HCT116 (cell line): ENCODE results near the gene CCT8. TPM values are rescaled to one million over a fixed set of nuclear protein-coding genes. Genes with fewer than 3 reads are reported as not detected.

Source experiments
- ATAC-seq: fragments of 200-7000 bp; cut with Tn5 transposase; 2 replicates; pipeline ENCODE4 v1.9.1; 2020; ENCODE audit warnings: mild to moderate bottlenecking, moderate library complexity
- BruUV-seq: library from RNA; stranded (reverse); fragments of 400-500 nt; replicated peaks from 2 replicates; lab custom pipeline; 2021; lab: Mats Ljungman, UMichigan
- CTCF ChIA-PET: fragments of 300-600 bp; sonication (Branson Sonifier 250); formaldehyde crosslinking; loops from one replicate; lab custom pipeline; 2021; ENCODE audit warnings: antibody characterized with exemption; lab: Charles Lee
- POLR2A ChIA-PET: fragments of 300-600, 350-600 bp; sonication (Branson Sonifier 250); formaldehyde crosslinking; loops from one replicate; lab custom pipeline; 2021; ENCODE audit warnings: antibody characterized with exemption; lab: Charles Lee
- RAD21 ChIA-PET, 2 experiments: fragments of 300-600 bp; sonication (Branson Sonifier 250); formaldehyde crosslinking; loops; one replicate each; lab custom pipeline; 2023; ENCODE audit warnings: low total read pairs in 2 of 2; ENCODE audit not compliant: uncharacterized antibody in 2 of 2, unreplicated experiment in 2 of 2, low non-redundant PET in 1 of 2; lab: Charles Lee
- DNase-seq: peaks from one replicate; pipeline ENCODE4 v3.0.0-alpha.2; 2010; ENCODE audit warnings: low read depth, low spot score
- H2AFZ ChIP-seq: fragments of 200-600 bp; shearing (Covaris generic), sonication (generic); 2 replicates; pipeline ENCODE4 v1.6.1; 2017; ENCODE audit warnings: low read depth, mixed run types, mixed read lengths, antibody characterized with exemption, low read length; ENCODE audit not compliant: poor library complexity, severe bottlenecking
- H3K27ac ChIP-seq: 2 replicates; pipeline ENCODE4 v1.5.1; 2012; ENCODE audit warnings: low read depth, low read length
- H3K27me3 ChIP-seq: fragments of 200-600 bp; sonication (generic); 2 replicates; pipeline ENCODE4 v1.6.1; 2016; ENCODE audit warnings: mixed run types, low read length, mixed read lengths; ENCODE audit not compliant: insufficient read depth
- H3K36me3 ChIP-seq, 2 experiments: fragments of 200-500 bp in 1 of 2; fragments of 200-600 bp in 1 of 2; sonication (Bioruptor generic) in 1 of 2; sonication (generic) in 1 of 2; 2 replicates each; pipeline versions ENCODE4 v1.5.1 to v1.6.1; 2014 to 2016; ENCODE audit warnings: low read length in 2 of 2, inconsistent platforms in 1 of 2, mixed read lengths in 1 of 2, mixed run types in 1 of 2; ENCODE audit not compliant: insufficient read depth in 2 of 2, control insufficient read depth in 1 of 2
- H3K4me1 ChIP-seq, 2 experiments: fragments of 200-600 bp in 1 of 2; sonication (generic) in 1 of 2; 2 replicates each; pipeline versions ENCODE4 v1.5.1 to v1.6.1; 2012 to 2017; ENCODE audit warnings: low read length in 2 of 2, inconsistent platforms in 1 of 2, mild to moderate bottlenecking in 1 of 2, mixed read lengths in 1 of 2, mixed run types in 1 of 2, moderate library complexity in 1 of 2; ENCODE audit not compliant: insufficient read depth in 2 of 2, control insufficient read depth in 1 of 2
- H3K4me2 ChIP-seq: fragments of 200-600 bp; sonication (generic); 2 replicates; pipeline ENCODE4 v1.6.1; 2017; ENCODE audit warnings: mixed run types, low read length, mixed read lengths
- H3K4me3 ChIP-seq, 2 experiments: fragments of 200-600 bp in 1 of 2; sonication (generic) in 1 of 2; replicated peaks in 1 of 2; 2 replicates each; pipeline ENCODE4 v1.5.1; 2011 to 2016; ENCODE audit warnings: low read length in 2 of 2, control low read depth in 1 of 2, low read depth in 1 of 2, mild to moderate bottlenecking in 1 of 2, mixed read lengths in 1 of 2, mixed run types in 1 of 2
- H3K79me2 ChIP-seq: fragments of 200-600 bp; sonication (generic); 2 replicates; pipeline ENCODE4 v1.6.1; 2017; ENCODE audit warnings: mild to moderate bottlenecking, mixed run types, low read length, moderate library complexity, mixed read lengths; ENCODE audit not compliant: insufficient read depth
- H3K9ac ChIP-seq: fragments of 200-600 bp; sonication (generic); 2 replicates; pipeline ENCODE4 v1.6.1; 2016; ENCODE audit warnings: low read length, mixed read lengths
- H3K9me2 ChIP-seq: fragments of 200-600 bp; sonication (generic), shearing (Covaris generic); 2 replicates; pipeline ENCODE4 v1.6.1; 2017; ENCODE audit warnings: mixed run types, mild to moderate bottlenecking, moderate library complexity; ENCODE audit not compliant: insufficient read depth
- H3K9me3 ChIP-seq, 2 experiments: fragments of 200-500 bp in 1 of 2; fragments of 200-600 bp in 1 of 2; sonication (Bioruptor generic) in 1 of 2; sonication (generic) in 1 of 2; 2 replicates each; pipeline ENCODE4 v1.6.1; 2014 to 2017; ENCODE audit warnings: low read length in 2 of 2, mixed read lengths in 2 of 2, inconsistent platforms in 1 of 2, low read depth in 1 of 2, mild to moderate bottlenecking in 1 of 2, mixed run types in 1 of 2, moderate library complexity in 1 of 2; ENCODE audit not compliant: control insufficient read depth in 1 of 2, insufficient read depth in 1 of 2
- H4K20me1 ChIP-seq: fragments of 200-600 bp; sonication (generic), shearing (Covaris generic); 2 replicates; pipeline ENCODE4 v1.6.1; 2017; ENCODE audit warnings: mixed run types, mild to moderate bottlenecking, moderate library complexity; ENCODE audit not compliant: insufficient read depth
- CEBPB ChIP-seq: IDR thresholded peaks from 2 replicates; pipeline ENCODE4 v1.6.1; 2012; ENCODE audit warnings: low read depth
- CTCF ChIP-seq, 3 experiments: fragments of 200-600 bp in 1 of 3; sonication (generic) in 1 of 3; IDR thresholded peaks in 2 of 3; conservative IDR thresholded peaks in 1 of 3; 2 replicates each; pipeline ENCODE4 v1.5.1; 2012 to 2017; ENCODE audit warnings: low read depth in 2 of 3, low read length in 2 of 3, antibody characterized with exemption in 1 of 3, borderline replicate concordance in 1 of 3, control low read depth in 1 of 3, mild to moderate bottlenecking in 1 of 3, mixed read lengths in 1 of 3, mixed run types in 1 of 3, moderate library complexity in 1 of 3; ENCODE audit not compliant: insufficient read depth in 1 of 3
- EGR1 ChIP-seq: IDR thresholded peaks from 2 replicates; pipeline ENCODE4 v1.6.1; 2012; ENCODE audit warnings: low read depth
- EZH2 ChIP-seq: fragments of 200-600 bp; sonication (generic); IDR thresholded peaks from 2 replicates; pipeline ENCODE4 v1.6.1; 2017; ENCODE audit warnings: antibody characterized with exemption, mixed run types
- EZH2phosphoT487 ChIP-seq: fragments of 200-600 bp; IDR thresholded peaks from 2 replicates; pipeline ENCODE4 v1.6.1; 2018; ENCODE audit warnings: antibody characterized with exemption, borderline replicate concordance
- MAX ChIP-seq: IDR thresholded peaks from 2 replicates; pipeline ENCODE4 v1.6.1; 2012
- REST ChIP-seq: IDR thresholded peaks from 2 replicates; pipeline ENCODE4 v1.6.1; 2012; ENCODE audit warnings: low read depth
- SIN3A ChIP-seq: IDR thresholded peaks from 2 replicates; pipeline ENCODE4 v1.6.1; 2012; ENCODE audit warnings: low read depth
- SP1 ChIP-seq: IDR thresholded peaks from 2 replicates; pipeline ENCODE4 v1.6.1; 2012; ENCODE audit warnings: low read depth
- TCF7L2 ChIP-seq: IDR thresholded peaks from 2 replicates; pipeline ENCODE4 v1.7.0; 2011; ENCODE audit warnings: borderline replicate concordance, inconsistent platforms; ENCODE audit not compliant: insufficient read depth, insufficient read length; ENCODE audit errors: extremely low read depth
- ZBTB33 ChIP-seq: IDR thresholded peaks from 2 replicates; pipeline ENCODE4 v1.6.1; 2011; ENCODE audit warnings: mild to moderate bottlenecking, low read length, moderate library complexity; ENCODE audit not compliant: insufficient replicate concordance; ENCODE audit errors: extremely low read depth
- ZFX ChIP-seq: fragments of 450-650 bp; IDR thresholded peaks from 2 replicates; pipeline ENCODE4 v1.6.1; 2017
- intact Hi-C: fragments of 100-400 bp; cut with micrococcal nuclease; formaldehyde crosslinking; loops from 2 replicates; pipeline ENCODE4 v1.10.0; 2022
- total RNA-seq: library from RNA; stranded (reverse); gene quantifications from one replicate; pipeline ENCODE4 v1.2.1, GENCODE V29; 2021; ENCODE audit not compliant: unreplicated experiment

Gene CCT8
- total RNA-seq, 1 experiment from 2014 or later: 355 TPM

GRCh38 chr21:29029524-29029923 lies 43.9 kb downstream of the CCT8 start:
- TF ChIP-seq ZFX (no peak), MAX (no peak), CTCF (IDR thresholded peaks at IDR 0.05 in 2 of 3, conservative IDR thresholded peaks at IDR 0.05 in 1 of 3; ENCODE audit: borderline replicate concordance in 1 of 3, insufficient read depth in 1 of 3, low read depth in 2 of 3, low read length in 2 of 3) (no peak), CEBPB (no peak), SP1 (no peak), REST (no peak), TCF7L2 (no peak), EZH2 (no peak), EZH2phosphoT487 (no peak), SIN3A (no peak), EGR1 (no peak), ZBTB33 (no peak)
- POLR2A ChIA-PET: interaction anchor here (1.1 kb wide), 1 partner anchor 8 kb away, joined by 3 read pairs; no protein-coding TSS in a partner anchor
- H3K27ac ChIP-seq: no peak overlapping the region
- no peaks in the 10 kb centered on the region for H3K9me3 ChIP-seq
- H2AFZ ChIP-seq: no peak overlapping the region
- peaks cover 5 to 7% of the 10 kb centered on the region in 2 experiments; a peak in 3 of 4 replicates for H3K4me1 ChIP-seq
- no peak overlapping the region for H3K9ac ChIP-seq
- RAD21 ChIA-PET: no interaction called here
- no peak overlapping the region for H3K4me3 ChIP-seq
- peaks cover 73% of the 10 kb centered on the region for H3K79me2 ChIP-seq
- intact Hi-C loops: no loop called here
- H3K27me3 ChIP-seq: no peaks in the 10 kb centered on the region
- no peaks in the 10 kb centered on the region for H4K20me1 ChIP-seq
- no peak overlapping the region for H3K4me2 ChIP-seq
- CTCF ChIA-PET: no interaction called here
- no TSS peak for BruUV-seq
- ATAC-seq: no peak
- H3K36me3 ChIP-seq: peaks cover 18 to 21% of the 10 kb centered on the region in 2 experiments; a peak in 3 of 4 replicates
- no peak for DNase-seq
- no peaks in the 10 kb centered on the region for H3K9me2 ChIP-seq
